HCT116 (cell line): Measurements from ENCODE around the gene ASCL5. TPM values are rescaled to one million over a fixed set of nuclear protein-coding genes. Genes with fewer than 3 reads are reported as not detected.

Source experiments
- ATAC-seq: fragments of 200-7000 bp; cut with Tn5 transposase; 2 replicates; pipeline ENCODE4 v1.9.1; 2020; ENCODE audit warnings: mild to moderate bottlenecking, moderate library complexity
- BruUV-seq: library from RNA; stranded (reverse); fragments of 400-500 nt; replicated peaks from 2 replicates; lab custom pipeline; 2021; lab: Mats Ljungman, UMichigan
- CTCF ChIA-PET: fragments of 300-600 bp; sonication (Branson Sonifier 250); formaldehyde crosslinking; loops from one replicate; lab custom pipeline; 2021; ENCODE audit warnings: antibody characterized with exemption; lab: Charles Lee
- POLR2A ChIA-PET: fragments of 300-600, 350-600 bp; sonication (Branson Sonifier 250); formaldehyde crosslinking; loops from one replicate; lab custom pipeline; 2021; ENCODE audit warnings: antibody characterized with exemption; lab: Charles Lee
- RAD21 ChIA-PET, 2 experiments: fragments of 300-600 bp; sonication (Branson Sonifier 250); formaldehyde crosslinking; loops; one replicate each; lab custom pipeline; 2023; ENCODE audit warnings: low total read pairs in 2 of 2; ENCODE audit not compliant: uncharacterized antibody in 2 of 2, unreplicated experiment in 2 of 2, low non-redundant PET in 1 of 2; lab: Charles Lee
- DNase-seq: peaks from one replicate; pipeline ENCODE4 v3.0.0-alpha.2; 2010; ENCODE audit warnings: low read depth, low spot score
- H2AFZ ChIP-seq: fragments of 200-600 bp; shearing (Covaris generic), sonication (generic); 2 replicates; pipeline ENCODE4 v1.6.1; 2017; ENCODE audit warnings: low read depth, mixed run types, mixed read lengths, antibody characterized with exemption, low read length; ENCODE audit not compliant: poor library complexity, severe bottlenecking
- H3K27ac ChIP-seq: 2 replicates; pipeline ENCODE4 v1.5.1; 2012; ENCODE audit warnings: low read depth, low read length
- H3K27me3 ChIP-seq: fragments of 200-600 bp; sonication (generic); 2 replicates; pipeline ENCODE4 v1.6.1; 2016; ENCODE audit warnings: mixed run types, low read length, mixed read lengths; ENCODE audit not compliant: insufficient read depth
- H3K36me3 ChIP-seq, 2 experiments: fragments of 200-500 bp in 1 of 2; fragments of 200-600 bp in 1 of 2; sonication (Bioruptor generic) in 1 of 2; sonication (generic) in 1 of 2; 2 replicates each; pipeline versions ENCODE4 v1.5.1 to v1.6.1; 2014 to 2016; ENCODE audit warnings: low read length in 2 of 2, inconsistent platforms in 1 of 2, mixed read lengths in 1 of 2, mixed run types in 1 of 2; ENCODE audit not compliant: insufficient read depth in 2 of 2, control insufficient read depth in 1 of 2
- H3K4me1 ChIP-seq, 2 experiments: fragments of 200-600 bp in 1 of 2; sonication (generic) in 1 of 2; 2 replicates each; pipeline versions ENCODE4 v1.5.1 to v1.6.1; 2012 to 2017; ENCODE audit warnings: low read length in 2 of 2, inconsistent platforms in 1 of 2, mild to moderate bottlenecking in 1 of 2, mixed read lengths in 1 of 2, mixed run types in 1 of 2, moderate library complexity in 1 of 2; ENCODE audit not compliant: insufficient read depth in 2 of 2, control insufficient read depth in 1 of 2
- H3K4me2 ChIP-seq: fragments of 200-600 bp; sonication (generic); 2 replicates; pipeline ENCODE4 v1.6.1; 2017; ENCODE audit warnings: mixed run types, low read length, mixed read lengths
- H3K4me3 ChIP-seq, 2 experiments: fragments of 200-600 bp in 1 of 2; sonication (generic) in 1 of 2; replicated peaks in 1 of 2; 2 replicates each; pipeline ENCODE4 v1.5.1; 2011 to 2016; ENCODE audit warnings: low read length in 2 of 2, control low read depth in 1 of 2, low read depth in 1 of 2, mild to moderate bottlenecking in 1 of 2, mixed read lengths in 1 of 2, mixed run types in 1 of 2
- H3K79me2 ChIP-seq: fragments of 200-600 bp; sonication (generic); 2 replicates; pipeline ENCODE4 v1.6.1; 2017; ENCODE audit warnings: mild to moderate bottlenecking, mixed run types, low read length, moderate library complexity, mixed read lengths; ENCODE audit not compliant: insufficient read depth
- H3K9ac ChIP-seq: fragments of 200-600 bp; sonication (generic); 2 replicates; pipeline ENCODE4 v1.6.1; 2016; ENCODE audit warnings: low read length, mixed read lengths
- H3K9me2 ChIP-seq: fragments of 200-600 bp; sonication (generic), shearing (Covaris generic); 2 replicates; pipeline ENCODE4 v1.6.1; 2017; ENCODE audit warnings: mixed run types, mild to moderate bottlenecking, moderate library complexity; ENCODE audit not compliant: insufficient read depth
- H3K9me3 ChIP-seq, 2 experiments: fragments of 200-500 bp in 1 of 2; fragments of 200-600 bp in 1 of 2; sonication (Bioruptor generic) in 1 of 2; sonication (generic) in 1 of 2; 2 replicates each; pipeline ENCODE4 v1.6.1; 2014 to 2017; ENCODE audit warnings: low read length in 2 of 2, mixed read lengths in 2 of 2, inconsistent platforms in 1 of 2, low read depth in 1 of 2, mild to moderate bottlenecking in 1 of 2, mixed run types in 1 of 2, moderate library complexity in 1 of 2; ENCODE audit not compliant: control insufficient read depth in 1 of 2, insufficient read depth in 1 of 2
- H4K20me1 ChIP-seq: fragments of 200-600 bp; sonication (generic), shearing (Covaris generic); 2 replicates; pipeline ENCODE4 v1.6.1; 2017; ENCODE audit warnings: mixed run types, mild to moderate bottlenecking, moderate library complexity; ENCODE audit not compliant: insufficient read depth
- ATF3 ChIP-seq: IDR thresholded peaks from 2 replicates; pipeline ENCODE4 v1.6.1; 2012
- CBX3 ChIP-seq: IDR thresholded peaks from 2 replicates; pipeline ENCODE4 v1.6.1; 2012; ENCODE audit warnings: low read depth
- CEBPB ChIP-seq: IDR thresholded peaks from 2 replicates; pipeline ENCODE4 v1.6.1; 2012; ENCODE audit warnings: low read depth
- EGR1 ChIP-seq: IDR thresholded peaks from 2 replicates; pipeline ENCODE4 v1.6.1; 2012; ENCODE audit warnings: low read depth
- ELF1 ChIP-seq: IDR thresholded peaks from 2 replicates; pipeline ENCODE4 v1.6.1; 2012; ENCODE audit warnings: low read depth, borderline replicate concordance
- EZH2 ChIP-seq: fragments of 200-600 bp; sonication (generic); IDR thresholded peaks from 2 replicates; pipeline ENCODE4 v1.6.1; 2017; ENCODE audit warnings: antibody characterized with exemption, mixed run types
- EZH2phosphoT487 ChIP-seq: fragments of 200-600 bp; IDR thresholded peaks from 2 replicates; pipeline ENCODE4 v1.6.1; 2018; ENCODE audit warnings: antibody characterized with exemption, borderline replicate concordance
- FOSL1 ChIP-seq: IDR thresholded peaks from 2 replicates; pipeline ENCODE4 v1.6.1; 2012; ENCODE audit warnings: low read depth
- JUND ChIP-seq: IDR thresholded peaks from 2 replicates; pipeline ENCODE4 v1.6.1; 2012
- MAX ChIP-seq: IDR thresholded peaks from 2 replicates; pipeline ENCODE4 v1.6.1; 2012
- POLR2A ChIP-seq: IDR thresholded peaks from 2 replicates; pipeline ENCODE4 v1.7.0; 2011; ENCODE audit warnings: borderline replicate concordance; ENCODE audit not compliant: insufficient read depth, insufficient read length; ENCODE audit errors: extremely low read depth
- RAD21 ChIP-seq: IDR thresholded peaks from 2 replicates; pipeline ENCODE4 v1.6.1; 2012; ENCODE audit warnings: low read depth, mild to moderate bottlenecking
- REST ChIP-seq: IDR thresholded peaks from 2 replicates; pipeline ENCODE4 v1.6.1; 2012; ENCODE audit warnings: low read depth
- SIN3A ChIP-seq: IDR thresholded peaks from 2 replicates; pipeline ENCODE4 v1.6.1; 2012; ENCODE audit warnings: low read depth
- SRF ChIP-seq: IDR thresholded peaks from 2 replicates; pipeline ENCODE4 v1.6.1; 2012; ENCODE audit warnings: low read depth
- TCF7L2 ChIP-seq: IDR thresholded peaks from 2 replicates; pipeline ENCODE4 v1.7.0; 2011; ENCODE audit warnings: borderline replicate concordance, inconsistent platforms; ENCODE audit not compliant: insufficient read depth, insufficient read length; ENCODE audit errors: extremely low read depth
- YY1 ChIP-seq: IDR thresholded peaks from 2 replicates; pipeline ENCODE4 v1.6.1; 2011; ENCODE audit warnings: low read length, low read depth, moderate library complexity, mild to moderate bottlenecking; ENCODE audit not compliant: insufficient replicate concordance; ENCODE audit errors: extremely low read depth
- ZFX ChIP-seq: fragments of 450-650 bp; IDR thresholded peaks from 2 replicates; pipeline ENCODE4 v1.6.1; 2017
- ZNF274 ChIP-seq: fragments of 200-500 bp; sonication (Bioruptor generic); IDR thresholded peaks from 2 replicates; pipeline ENCODE4 v1.6.1; 2014; ENCODE audit warnings: mild to moderate bottlenecking, low read depth, low read length, inconsistent platforms
- intact Hi-C: fragments of 100-400 bp; cut with micrococcal nuclease; formaldehyde crosslinking; loops from 2 replicates; pipeline ENCODE4 v1.10.0; 2022
- total RNA-seq: library from RNA; stranded (reverse); gene quantifications from one replicate; pipeline ENCODE4 v1.2.1, GENCODE V29; 2021; ENCODE audit not compliant: unreplicated experiment

ASCL5 gene
- total RNA-seq, 1 experiment from 2014 or later = 0.15 TPM

DNA sequence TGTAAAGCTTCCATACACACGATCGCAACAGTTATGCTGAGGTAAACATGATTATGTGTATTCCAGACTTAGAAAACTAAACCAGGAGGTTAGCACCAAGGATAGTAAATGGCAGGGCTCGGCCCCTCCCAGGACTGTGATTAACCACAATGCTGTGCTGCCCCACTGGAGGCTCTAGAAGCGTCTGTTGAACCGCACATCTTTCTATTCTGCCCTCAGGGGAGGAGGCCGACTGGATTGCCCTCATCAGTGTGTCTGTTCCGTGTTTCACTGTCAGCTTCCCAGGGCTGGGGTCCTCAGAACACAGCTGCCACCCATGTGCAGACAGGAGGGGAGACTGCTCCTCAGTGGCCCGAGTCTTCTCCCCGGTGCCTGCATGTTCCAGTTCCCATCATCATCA lies 12.8 kb upstream of the ASCL5 start:
- Histone ChIP-seq H3K27me3 (no peaks in the 10 kb centered on the region), H3K9ac (no peak overlapping the region), H3K4me2 (no peak overlapping the region), H3K79me2 (no peaks in the 10 kb centered on the region), H3K9me2 (no peaks in the 10 kb centered on the region), H3K9me3 (no peaks in the 10 kb centered on the region), H3K36me3 (peaks cover 21% of the 10 kb centered on the region in 2 experiments; a peak in 3 of 4 replicates), H2AFZ (no peak overlapping the region), H3K4me3 (no peak overlapping the region), H4K20me1 (no peaks in the 10 kb centered on the region), H3K4me1 (no peaks in the 10 kb centered on the region), H3K27ac (no peak overlapping the region)
- CTCF ChIA-PET = no interaction called here
- no peak for TF ChIP-seq MAX
- TF ChIP-seq SRF = no peak
- no peak for TF ChIP-seq ELF1
- ATAC-seq (no peak), DNase-seq (no peak)
- RAD21 ChIA-PET = no interaction called here
- no TSS peak for BruUV-seq
- intact Hi-C loops = no loop called here
- POLR2A ChIA-PET = no interaction called here

- H2AFZ ChIP-seq = no peak overlapping the region
- H3K4me3 ChIP-seq = no peak overlapping the region
- BruUV-seq = no TSS peak
- H3K27me3 ChIP-seq = no peaks in the 10 kb centered on the region
- DNase-seq = no peak
- H3K4me2 ChIP-seq = no peak overlapping the region
- peaks cover 20 to 21% of the 10 kb centered on the region in 2 experiments; a peak in 3 of 4 replicates for H3K36me3 ChIP-seq
- no peak overlapping the region for H3K27ac ChIP-seq
- H3K9me3 ChIP-seq = no peaks in the 10 kb centered on the region
- no peaks in the 10 kb centered on the region for H4K20me1 ChIP-seq
- intact Hi-C loops = no loop called here
- H3K79me2 ChIP-seq = no peaks in the 10 kb centered on the region
- CTCF ChIA-PET = no interaction called here
- POLR2A ChIA-PET = no interaction called here
- H3K9me2 ChIP-seq = no peaks in the 10 kb centered on the region
- no peak for ATAC-seq
- no peaks in the 10 kb centered on the region for H3K4me1 ChIP-seq
- H3K9ac ChIP-seq = no peak overlapping the region
- RAD21 ChIA-PET = no interaction called here
- TF ChIP-seq POLR2A (no peak), TCF7L2 (no peak), FOSL1 (no peak), YY1 (no peak), EZH2 (no peak), ATF3 (no peak), SIN3A (no peak), REST (no peak), ZFX (no peak), EZH2phosphoT487 (no peak), RAD21 (no peak), JUND (no peak), ZNF274 (no peak), CEBPB (no peak), CBX3 (no peak), SRF (no peak), EGR1 (no peak)
Measured at GRCh38 chr1:201139306-201139705, 12.3 kb upstream of the ASCL5 start.
